ENCODE results near the gene UNC119. TPM values are rescaled to one million over a fixed set of nuclear protein-coding genes. Genes with fewer than 3 reads are reported as not detected.

UNC119 gene
- 14.1 and 23.4 TPM in 2 replicates for total RNA-seq

GRCh38 chr17:28552176-28552999 lies at the start of gene UNC119:
UNC119 (minus strand) TSS chr17:28552624; CDS start chr17:28552557, 67 bp downstream.

DNA sequence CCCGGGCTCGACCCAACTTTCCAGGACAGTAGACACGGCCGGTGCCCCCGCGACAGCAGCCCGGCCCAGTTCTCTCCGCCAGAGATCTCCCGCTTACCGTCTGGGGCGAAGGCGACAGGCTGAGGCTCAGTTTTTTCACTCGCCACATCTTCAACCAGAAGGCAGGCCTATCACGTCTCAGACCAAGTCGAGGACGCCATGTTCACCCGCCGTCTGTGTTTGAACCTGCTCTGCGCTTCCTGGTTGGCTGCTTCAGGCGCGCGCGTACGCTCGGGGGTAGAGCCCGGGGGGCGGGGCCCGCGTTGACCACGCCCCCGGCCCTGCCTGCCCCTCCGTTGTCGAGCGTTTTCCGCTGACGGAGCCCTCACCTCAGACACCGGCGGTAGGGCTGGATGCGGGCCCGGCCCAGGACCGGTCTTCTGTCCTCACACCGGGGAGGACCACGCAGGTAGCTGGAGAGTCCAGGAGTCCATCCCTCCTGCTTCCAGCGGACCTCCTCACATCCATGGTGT lies 46.4 kb upstream of the UNC119 start, which contains the start of gene SPAG5:
TSS of gene SPAG5 (minus strand) at position 227 of the 512 bp plus-strand sequence. CDS start at position 148, 79 bp downstream.

DNA sequence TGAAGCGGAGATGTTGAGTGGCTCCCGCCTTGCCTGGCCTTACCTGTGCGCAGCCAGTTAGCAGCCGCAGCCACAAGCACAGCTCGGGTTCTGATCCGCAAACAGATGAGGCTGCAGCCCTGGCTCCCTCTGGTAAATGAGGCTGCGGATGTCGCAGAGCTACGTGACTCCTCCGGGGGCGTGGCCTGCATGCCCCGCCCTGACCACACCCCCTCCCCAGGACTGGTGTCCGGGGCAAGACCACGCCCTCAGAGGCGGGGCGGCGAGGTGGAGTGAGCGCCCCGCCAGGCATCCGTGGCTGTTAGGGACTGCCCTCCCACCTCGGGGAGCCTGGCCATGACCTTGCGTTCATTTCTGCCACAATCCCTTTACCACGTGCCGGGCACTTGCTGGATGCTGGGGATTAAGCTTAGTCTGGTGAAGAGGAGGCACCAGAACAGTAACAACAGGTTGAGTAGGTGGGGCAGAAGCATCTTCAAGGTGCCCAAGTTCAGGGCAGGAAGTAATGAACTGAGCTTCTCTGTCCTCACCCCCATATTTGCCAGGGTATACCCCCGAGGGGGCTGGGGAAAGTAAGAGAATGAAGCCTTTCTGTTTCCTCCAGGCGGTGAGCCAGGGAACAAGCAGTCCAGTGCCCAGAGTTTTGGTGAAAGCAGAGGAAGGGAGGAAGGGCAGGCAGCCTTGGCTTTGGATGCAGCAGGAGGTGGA lies 24.5 kb upstream of the UNC119 start, which contains the start of gene ALDOC:
TSS of gene ALDOC (minus strand) at position 138 of the 708 bp plus-strand sequence. CDS start 1,363 bp downstream, outside the sequence.

GRCh38 chr17:28571361-28572122 lies 19.1 kb upstream of the UNC119 start, which contains the start of gene PIGS:
PIGS (minus strand) TSS chr17:28571524; CDS start chr17:28571496, 28 bp downstream.

DNA sequence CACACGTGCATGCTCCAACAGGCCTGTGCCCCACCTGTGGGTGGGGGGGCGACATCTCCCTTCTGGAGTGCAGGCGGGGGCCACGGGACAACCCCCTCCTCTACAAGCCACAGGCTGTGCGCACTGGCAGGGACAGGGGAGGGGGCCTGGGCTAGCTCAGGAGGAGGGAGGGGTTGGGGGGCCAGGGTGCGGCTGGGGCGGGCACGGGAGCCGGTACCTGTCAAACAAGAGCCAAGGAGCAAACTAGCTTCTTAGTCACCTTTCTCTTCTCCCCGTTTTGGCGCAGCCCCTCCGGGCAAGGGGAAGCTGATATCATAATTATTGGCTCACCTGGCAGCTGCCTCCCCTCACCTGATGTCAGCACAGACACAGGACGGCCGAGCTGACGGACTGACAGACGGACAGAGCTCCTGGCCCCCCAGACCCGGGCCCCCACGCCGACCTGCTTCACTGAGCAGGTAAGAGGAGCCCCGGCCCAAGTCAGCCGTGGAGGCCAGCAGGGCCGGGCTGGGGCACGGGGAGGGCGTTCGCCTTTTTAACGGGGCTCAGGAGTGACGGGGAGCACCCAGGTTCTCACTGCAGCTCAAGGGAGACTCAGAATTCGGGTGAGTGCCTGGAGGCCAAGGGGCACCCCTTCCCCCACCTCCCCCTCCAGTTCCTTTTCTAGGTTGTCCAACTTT lies 46.3 kb downstream of the UNC119 start, which contains the start of gene FOXN1:
TSS of gene FOXN1 (plus strand) at position 363 of the 680 bp plus-strand sequence. CDS start 17,622 bp downstream, outside the sequence.

Other genes with a start within 250 kb of the UNC119 start
- gene TMEM97, start 233.4 kb downstream of the UNC119 start, total RNA-seq, result 20.5 and 28.0 TPM in 2 replicates
- gene IFT20, start 217.2 kb downstream of the UNC119 start, total RNA-seq, result 40.8 and 52.0 TPM in 2 replicates
- 15.9 and 17.7 TPM in 2 replicates for gene TNFAIP1, start 216.9 kb downstream of the UNC119 start, total RNA-seq
- 70.9 and 82.6 TPM in 2 replicates for gene POLDIP2, start 195.1 kb downstream of the UNC119 start, total RNA-seq
- not detected in 2 replicates for gene SEBOX, start 187.4 kb downstream of the UNC119 start, total RNA-seq
- 0.11 and 0.12 TPM in 2 replicates for gene VTN, start 182.3 kb downstream of the UNC119 start, total RNA-seq
- gene SARM1, start 180.9 kb downstream of the UNC119 start, total RNA-seq, result 7.2 and 9.0 TPM in 2 replicates
- gene SLC46A1, start 146.4 kb downstream of the UNC119 start, total RNA-seq, result 3.1 and 5.5 TPM in 2 replicates
- gene SLC13A2, start 79.0 kb downstream of the UNC119 start, total RNA-seq, result not detected in 2 replicates
- under 0.01 TPM in 1 of 2 replicates, not detected in the other for gene FOXN1, start 46.3 kb downstream of the UNC119 start, total RNA-seq
- 31.2 and 47.4 TPM in 2 replicates for gene PIGS, start 18.9 kb upstream of the UNC119 start, total RNA-seq
- 56.9 and 110 TPM in 2 replicates for gene ALDOC, start 24.3 kb upstream of the UNC119 start, total RNA-seq
- 30.0 and 101 TPM in 2 replicates for gene SPAG5, start 46.4 kb upstream of the UNC119 start, total RNA-seq
- 8.1 and 8.9 TPM in 2 replicates for gene RSKR, start 61.6 kb upstream of the UNC119 start, total RNA-seq
- gene BLTP2, start 92.5 kb upstream of the UNC119 start, total RNA-seq, result 144 and 149 TPM in 2 replicates
- 42.5 and 44.0 TPM in 2 replicates for gene SDF2, start 109.3 kb upstream of the UNC119 start, total RNA-seq
- 53.9 and 56.0 TPM in 2 replicates for gene SUPT6H, start 109.6 kb upstream of the UNC119 start, total RNA-seq
- 1.7 and 1.8 TPM in 2 replicates for gene PROCA1, start 159.3 kb upstream of the UNC119 start, total RNA-seq
- gene RAB34, start 165.2 kb upstream of the UNC119 start, total RNA-seq, result 172 and 176 TPM in 2 replicates
- 638 and 677 TPM in 2 replicates for gene RPL23A, start 167.4 kb upstream of the UNC119 start, total RNA-seq
- 2.0 and 3.8 TPM in 2 replicates for gene TLCD1, start 173.6 kb upstream of the UNC119 start, total RNA-seq
- 3.0 and 3.5 TPM in 2 replicates for gene NEK8, start 176.2 kb upstream of the UNC119 start, total RNA-seq
- gene TRAF4, start 191.4 kb upstream of the UNC119 start, total RNA-seq, result 13.4 and 30.5 TPM in 2 replicates

Data from uterine smooth muscle cell (primary cell).